Mononuclear cell (primary cell): ENCODE measurements around the gene THADA. TPM values are rescaled to one million over a fixed set of nuclear protein-coding genes. Genes with fewer than 3 reads are reported as not detected.
"Not testable (repeated sequence)": the region's sequence is repeated elsewhere in the genome, so short reads cannot be mapped to it uniquely, and the experiment has no call there.

ENCODE experiments used
- H3K27me3 ChIP-seq: 2 replicates; pipeline ENCODE4 v1.6.0; 2011; ENCODE audit warnings: low read length, control low read depth; ENCODE audit not compliant: insufficient read depth
- H3K4me1 ChIP-seq: 2 replicates; pipeline ENCODE4 v1.5.1; 2011; ENCODE audit warnings: mild to moderate bottlenecking, low read length, control low read depth; ENCODE audit not compliant: insufficient read depth
- H3K4me3 ChIP-seq: 2 replicates; pipeline ENCODE4 v1.5.1; 2011; ENCODE audit warnings: mild to moderate bottlenecking, low read length, moderate library complexity
- H3K9me3 ChIP-seq: 2 replicates; pipeline ENCODE4 v1.5.1; 2011; ENCODE audit warnings: low read depth, mild to moderate bottlenecking, control low read depth, low read length
- total RNA-seq: library from RNA; depleted of rRNA; stranded (reverse); fragments of >200 nt; gene quantifications from one replicate; pipeline ENCODE4 v1.2.3, GENCODE V29; 2012

Gene THADA, protein sequence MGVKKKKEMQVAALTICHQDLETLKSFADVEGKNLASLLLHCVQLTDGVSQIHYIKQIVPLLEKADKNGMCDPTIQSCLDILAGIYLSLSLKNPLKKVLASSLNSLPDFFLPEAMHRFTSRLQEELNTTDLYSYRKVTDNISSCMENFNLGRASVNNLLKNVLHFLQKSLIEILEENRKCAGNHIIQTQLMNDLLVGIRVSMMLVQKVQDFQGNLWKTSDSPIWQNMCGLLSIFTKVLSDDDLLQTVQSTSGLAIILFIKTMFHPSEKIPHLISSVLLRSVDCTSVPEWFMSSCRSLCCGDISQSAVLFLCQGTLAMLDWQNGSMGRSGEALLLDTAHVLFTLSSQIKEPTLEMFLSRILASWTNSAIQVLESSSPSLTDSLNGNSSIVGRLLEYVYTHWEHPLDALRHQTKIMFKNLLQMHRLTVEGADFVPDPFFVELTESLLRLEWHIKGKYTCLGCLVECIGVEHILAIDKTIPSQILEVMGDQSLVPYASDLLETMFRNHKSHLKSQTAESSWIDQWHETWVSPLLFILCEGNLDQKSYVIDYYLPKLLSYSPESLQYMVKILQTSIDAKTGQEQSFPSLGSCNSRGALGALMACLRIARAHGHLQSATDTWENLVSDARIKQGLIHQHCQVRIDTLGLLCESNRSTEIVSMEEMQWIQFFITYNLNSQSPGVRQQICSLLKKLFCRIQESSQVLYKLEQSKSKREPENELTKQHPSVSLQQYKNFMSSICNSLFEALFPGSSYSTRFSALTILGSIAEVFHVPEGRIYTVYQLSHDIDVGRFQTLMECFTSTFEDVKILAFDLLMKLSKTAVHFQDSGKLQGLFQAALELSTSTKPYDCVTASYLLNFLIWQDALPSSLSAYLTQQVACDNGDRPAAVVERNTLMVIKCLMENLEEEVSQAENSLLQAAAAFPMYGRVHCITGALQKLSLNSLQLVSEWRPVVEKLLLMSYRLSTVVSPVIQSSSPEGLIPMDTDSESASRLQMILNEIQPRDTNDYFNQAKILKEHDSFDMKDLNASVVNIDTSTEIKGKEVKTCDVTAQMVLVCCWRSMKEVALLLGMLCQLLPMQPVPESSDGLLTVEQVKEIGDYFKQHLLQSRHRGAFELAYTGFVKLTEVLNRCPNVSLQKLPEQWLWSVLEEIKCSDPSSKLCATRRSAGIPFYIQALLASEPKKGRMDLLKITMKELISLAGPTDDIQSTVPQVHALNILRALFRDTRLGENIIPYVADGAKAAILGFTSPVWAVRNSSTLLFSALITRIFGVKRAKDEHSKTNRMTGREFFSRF (N-terminal part only)
- total RNA-seq: 25.5 TPM

GRCh38 chr2:43595603-43596412 is at the start of gene THADA:
THADA (minus strand) TSS chr2:43596038; CDS start chr2:43592392, 3,646 bp downstream.
- H3K4me1 ChIP-seq: peaks cover 7% of the 10 kb centered on the region
- H3K9me3 ChIP-seq: no peaks in the 10 kb centered on the region
- H3K27me3 ChIP-seq: no peaks in the 10 kb centered on the region
- H3K4me3 ChIP-seq: peak within 1 kb of the TSS; percentile 70

DNA sequence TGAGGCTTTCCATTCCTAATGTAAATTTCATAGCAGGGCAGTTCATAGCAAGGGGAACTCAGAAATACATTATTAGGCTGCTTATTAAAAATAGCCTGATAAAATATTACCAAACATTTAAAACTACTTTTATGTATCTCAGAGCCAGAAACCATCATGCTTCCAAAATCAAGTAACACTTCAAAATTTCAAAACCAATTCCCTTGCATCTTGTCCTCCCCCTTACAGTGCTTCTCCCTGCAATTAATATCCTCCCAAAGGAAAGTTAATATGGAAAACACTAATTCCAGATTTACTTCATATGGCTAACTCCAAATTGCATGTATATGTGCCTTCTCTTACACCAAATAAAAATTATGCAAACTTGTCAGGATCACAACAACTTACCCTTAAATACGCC is 47.8 kb upstream of the THADA start:
- H3K27me3 ChIP-seq: peaks cover 6% of the 10 kb centered on the region
- no peak overlapping the region for H3K4me3 ChIP-seq
- H3K4me1 ChIP-seq: no peaks in the 10 kb centered on the region
- H3K9me3 ChIP-seq: no peaks in the 10 kb centered on the region

DNA sequence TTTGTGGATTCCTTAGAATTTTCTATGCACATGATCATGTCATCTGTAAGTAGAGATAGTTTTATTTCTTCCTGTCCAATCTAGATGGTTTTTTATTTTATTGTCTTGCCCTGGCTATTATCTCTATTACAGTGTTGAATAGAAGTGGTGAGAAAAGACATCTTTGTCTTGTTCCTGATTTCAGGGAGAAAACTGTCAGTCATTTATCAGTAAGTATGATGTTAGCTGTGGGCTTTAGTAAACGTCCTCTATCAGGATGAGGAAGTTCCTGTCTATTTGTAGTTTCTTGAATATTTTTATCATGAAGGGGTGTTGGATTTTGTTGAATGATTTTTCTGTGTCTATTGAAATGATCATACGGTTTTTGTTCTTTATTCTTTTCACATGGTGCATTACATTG is 46.5 kb upstream of the THADA start:
- Histone ChIP-seq H3K4me1 (peaks cover 7% of the 10 kb centered on the region), H3K9me3 (no peaks in the 10 kb centered on the region), H3K27me3 (peaks cover 16% of the 10 kb centered on the region), H3K4me3 (no peak overlapping the region)

- Histone ChIP-seq H3K4me3 (peak within 1 kb of the TSS; percentile 35), H3K4me1 (peaks cover 16% of the 10 kb centered on the region), H3K9me3 (no peaks in the 10 kb centered on the region), H3K27me3 (peaks cover 51% of the 10 kb centered on the region)
Measured at GRCh38 chr2:43637030-43637803, 41.4 kb upstream of the THADA start, which contains the start of gene PLEKHH2. PLEKHH2 (plus strand) TSS chr2:43637260; CDS start chr2:43644674, 7,414 bp downstream.

GRCh38 chr2:43636621-43637020 is 40.8 kb upstream of the THADA start:
- H3K4me1 ChIP-seq: peaks cover 16% of the 10 kb centered on the region
- H3K4me3 ChIP-seq: peak overlapping the region; percentile 35
- peaks cover 54% of the 10 kb centered on the region for H3K27me3 ChIP-seq
- H3K9me3 ChIP-seq: no peaks in the 10 kb centered on the region

GRCh38 chr2:43636153-43636552 is 40.3 kb upstream of the THADA start:
- H3K9me3 ChIP-seq, H3K4me3 ChIP-seq: not testable (repeated sequence)
- peaks cover 16% of the 10 kb centered on the region for H3K4me1 ChIP-seq
- peaks cover 54% of the 10 kb centered on the region for H3K27me3 ChIP-seq

GRCh38 chr2:43634604-43635306 is 38.9 kb upstream of the THADA start:
- H3K4me3 ChIP-seq: no peak overlapping the region
- H3K27me3 ChIP-seq: peaks cover 54% of the 10 kb centered on the region
- H3K4me1 ChIP-seq: peaks cover 16% of the 10 kb centered on the region
- no peaks in the 10 kb centered on the region for H3K9me3 ChIP-seq

DNA sequence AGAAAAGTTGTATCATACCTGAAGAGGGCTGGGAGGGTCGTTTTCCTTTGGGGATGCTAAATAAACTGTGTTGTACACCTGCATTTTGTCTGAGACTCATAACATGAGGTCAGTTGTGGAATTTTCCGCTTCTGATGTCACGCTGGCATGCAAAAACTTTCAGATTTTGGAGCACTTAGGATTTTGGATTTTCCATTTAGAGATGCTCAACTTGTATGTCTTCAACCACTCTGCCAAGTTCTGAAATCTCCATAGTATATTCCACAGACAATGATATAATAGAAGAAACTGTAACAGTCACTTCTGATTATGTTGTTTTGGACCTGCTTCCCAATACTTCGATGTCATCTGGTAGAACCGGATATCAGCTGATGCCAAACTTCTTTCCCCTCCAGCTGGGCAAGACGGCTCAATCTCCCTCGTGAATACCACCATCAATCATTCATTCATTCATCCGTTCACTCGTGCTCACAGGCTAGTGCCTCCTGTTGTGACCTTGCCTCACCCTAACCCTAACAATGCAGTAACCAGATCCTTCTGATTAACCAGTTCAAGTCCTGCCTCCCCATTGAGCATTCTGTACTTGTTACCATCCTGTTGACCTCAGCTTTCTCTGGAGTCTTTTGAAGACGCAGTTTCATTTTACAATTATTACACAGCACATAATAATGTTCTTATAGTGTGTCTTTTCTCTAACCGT is 35.9 kb upstream of the THADA start:
- Histone ChIP-seq H3K4me3 (no peak overlapping the region), H3K27me3 (peaks cover 46% of the 10 kb centered on the region), H3K9me3 (no peaks in the 10 kb centered on the region), H3K4me1 (peaks cover 3% of the 10 kb centered on the region)

DNA sequence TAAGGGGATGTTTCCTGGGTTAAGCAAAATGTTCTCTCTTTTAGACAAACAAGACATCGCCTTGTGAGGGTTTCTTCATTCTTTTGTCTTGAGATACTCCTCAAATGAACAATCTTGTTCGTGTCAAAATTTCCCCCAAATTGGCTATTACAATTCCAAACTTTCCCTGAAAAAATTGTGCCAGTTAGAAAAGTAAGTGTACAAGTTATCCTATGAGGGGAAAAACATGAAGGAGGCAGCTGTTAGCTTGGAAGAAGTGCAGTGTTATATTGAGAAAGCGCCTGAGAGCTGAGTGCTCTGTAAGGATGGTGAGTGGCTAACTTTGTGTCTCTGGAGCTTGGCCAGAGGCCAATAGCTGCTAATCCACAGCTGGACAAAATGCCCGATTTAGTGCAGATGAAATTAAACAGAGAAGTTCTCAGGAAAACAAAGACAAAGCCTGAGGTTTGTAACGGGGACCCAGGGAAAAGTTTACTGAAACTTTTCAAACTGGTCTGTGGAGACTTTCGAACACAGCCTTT is 27.2 kb upstream of the THADA start:
- Histone ChIP-seq H3K27me3 (peaks cover 13% of the 10 kb centered on the region), H3K9me3 (no peaks in the 10 kb centered on the region), H3K4me3 (no peak overlapping the region), H3K4me1 (no peaks in the 10 kb centered on the region)

DNA sequence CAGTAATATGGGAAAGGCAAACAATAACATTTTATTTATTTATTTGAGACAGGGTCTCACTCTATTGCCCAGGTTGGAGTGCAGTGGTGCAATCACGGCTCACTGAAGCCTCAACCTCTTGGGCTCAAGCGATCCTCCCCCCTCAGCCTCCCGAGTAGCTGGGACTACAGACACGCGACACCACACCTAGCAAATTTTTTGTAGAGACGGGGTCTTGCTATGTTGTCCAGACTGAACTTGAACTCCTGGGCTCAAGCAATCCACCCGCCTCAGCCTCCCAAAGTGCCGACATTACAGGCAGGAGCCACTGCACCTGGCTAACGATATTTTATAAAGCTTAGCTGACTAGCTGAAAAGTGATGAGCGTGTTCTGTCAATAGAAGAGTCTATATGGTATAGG is 23.7 kb upstream of the THADA start:
- Histone ChIP-seq H3K9me3 (no peaks in the 10 kb centered on the region), H3K27me3 (peaks cover 7% of the 10 kb centered on the region), H3K4me1 (no peaks in the 10 kb centered on the region), H3K4me3 (no peak overlapping the region)

DNA sequence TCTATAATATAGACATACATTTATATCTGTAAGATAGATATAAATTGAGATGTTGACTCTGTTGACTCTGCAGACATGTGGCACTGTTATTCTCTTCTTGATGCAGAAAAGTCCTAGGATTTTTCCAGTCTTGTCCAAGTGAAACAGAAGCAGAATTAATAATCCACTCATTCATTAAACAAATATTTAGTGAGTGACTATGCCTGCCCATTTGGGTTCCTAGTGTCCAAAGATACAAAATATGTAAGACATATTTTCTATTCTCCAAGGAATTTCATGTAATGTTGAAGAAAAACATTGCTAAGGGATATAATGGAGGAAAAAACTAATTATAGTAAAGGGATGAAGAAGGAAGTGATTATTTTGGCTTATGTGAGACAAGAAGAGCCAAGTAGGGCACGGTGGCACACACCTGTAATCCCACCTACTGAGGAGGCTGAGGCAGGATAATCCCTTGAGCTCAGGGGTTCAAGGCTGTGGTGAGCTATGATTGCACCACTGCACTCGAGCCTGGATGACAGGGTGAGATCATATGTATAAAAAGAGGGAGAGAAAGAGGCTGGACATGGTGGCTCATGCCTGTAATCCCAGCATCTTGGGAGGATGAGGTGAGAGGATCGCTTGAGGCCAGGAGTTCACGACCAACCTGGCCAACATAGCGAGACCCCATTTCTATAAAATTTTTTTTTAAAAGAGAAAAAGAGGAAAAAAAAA is 21.3 kb upstream of the THADA start:
- H3K4me1 ChIP-seq: no peaks in the 10 kb centered on the region
- no peaks in the 10 kb centered on the region for H3K27me3 ChIP-seq
- H3K9me3 ChIP-seq: no peaks in the 10 kb centered on the region
- no peak overlapping the region for H3K4me3 ChIP-seq

DNA sequence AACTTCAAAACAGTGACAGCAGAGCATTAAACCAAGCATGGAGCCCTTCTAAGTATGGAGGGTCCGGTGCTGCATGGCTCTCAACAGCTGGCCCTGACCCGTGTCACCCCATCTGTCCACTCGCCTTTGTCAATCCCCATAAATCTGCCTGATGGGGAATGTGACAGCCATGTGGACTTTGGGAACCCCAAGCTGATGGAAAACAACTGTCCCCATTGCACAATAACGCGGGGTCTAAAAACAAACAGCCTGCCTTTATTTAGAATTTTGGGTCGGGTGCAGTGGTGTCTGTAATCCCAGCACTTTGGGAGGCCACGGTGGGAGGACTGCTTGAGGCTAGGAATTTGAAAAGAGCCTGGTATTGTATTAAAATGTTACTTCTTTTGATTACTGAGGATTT is 17.1 kb upstream of the THADA start:
- Histone ChIP-seq H3K27me3 (no peaks in the 10 kb centered on the region), H3K9me3 (no peaks in the 10 kb centered on the region), H3K4me3 (no peak overlapping the region), H3K4me1 (no peaks in the 10 kb centered on the region)
